B cell (primary cell): ENCODE data around the gene DIP2A. TPM values are rescaled to one million over a fixed set of nuclear protein-coding genes. Genes with fewer than 3 reads are reported as not detected.

Source experiments
- ATAC-seq: fragments of 200-7000 bp; cut with Tn5 transposase; one replicate; pipeline ENCODE4 v1.10.0; 2021; ENCODE audit warnings: low read depth, mild to moderate bottlenecking, moderate number of reproducible peaks, moderate library complexity
- CTCF ChIA-PET: fragments of 350-600 bp; sonication (Branson Sonifier 250); formaldehyde crosslinking; loops from one replicate; lab custom pipeline; 2021; ENCODE audit warnings: antibody characterized with exemption, inconsistent platforms; lab: Charles Lee
- POLR2A ChIA-PET: fragments of 350-600 bp; sonication (Branson Sonifier 250); formaldehyde crosslinking; loops from one replicate; lab custom pipeline; 2021; ENCODE audit warnings: antibody characterized with exemption; lab: Charles Lee
- DNase-seq: peaks from one replicate; pipeline ENCODE4 v3.0.0; 2013
- H2AFZ ChIP-seq: 2 replicates; pipeline ENCODE4 v1.6.1; 2012; ENCODE audit warnings: mild to moderate bottlenecking, low read depth, low read length; ENCODE audit not compliant: insufficient read depth, poor library complexity, severe bottlenecking
- H3K27ac ChIP-seq, 2 donors: 1 replicate in 1 of 2; 2 replicates in 1 of 2; pipeline ENCODE4 v1.5.1; 2012 to 2013; ENCODE audit warnings: low read length in 2 of 2, mild to moderate bottlenecking in 2 of 2, moderate library complexity in 1 of 2
- H3K27me3 ChIP-seq, 4 experiments: fragments of 200-600 bp in 1 of 4; sonication (generic) in 1 of 4; replicated peaks in 1 of 4; 1 replicate in 2 of 4; 2 replicates in 2 of 4; pipeline versions ENCODE4 v1.6.1 to v1.7.0; 2013 to 2016; ENCODE audit warnings: low read length in 3 of 4, mild to moderate bottlenecking in 2 of 4, mixed read lengths in 1 of 4, moderate library complexity in 1 of 4; ENCODE audit not compliant: insufficient read depth in 4 of 4, control insufficient read depth in 3 of 4; ENCODE audit errors: control extremely low read depth in 1 of 4
- H3K36me3 ChIP-seq, 2 experiments: replicated peaks in 1 of 2; 1 replicate in 1 of 2; 2 replicates in 1 of 2; pipeline versions ENCODE4 v1.6.1 to v1.7.1; 2013; ENCODE audit warnings: low read length in 1 of 2; ENCODE audit not compliant: insufficient read depth in 2 of 2, control insufficient read depth in 1 of 2; ENCODE audit errors: control extremely low read depth in 1 of 2, extremely low read depth in 1 of 2
- H3K4me1 ChIP-seq, 2 donors: fragments of 200-600 bp in 1 of 2; sonication (generic) in 1 of 2; 1 replicate in 1 of 2; 2 replicates in 1 of 2; pipeline versions ENCODE4 v1.5.1 to v1.6.1; 2013 to 2017; ENCODE audit warnings: low read length in 2 of 2; ENCODE audit not compliant: control insufficient read depth in 2 of 2, insufficient read depth in 2 of 2
- H3K4me2 ChIP-seq: replicated peaks from 2 replicates; pipeline ENCODE3; 2012; ENCODE audit warnings: mild to moderate bottlenecking, low read depth, low read length; ENCODE audit not compliant: poor library complexity, severe bottlenecking
- H3K4me3 ChIP-seq, 5 experiments: fragments of 200-600 bp in 1 of 5; sonication (generic) in 1 of 5; 1 replicate in 3 of 5; 2 replicates in 2 of 5; pipeline versions ENCODE4 v1.5.1 to v1.7.0; 2011 to 2016; ENCODE audit warnings: low read length in 4 of 5, mild to moderate bottlenecking in 4 of 5, low read depth in 2 of 5, control low read depth in 1 of 5, moderate library complexity in 1 of 5; ENCODE audit not compliant: insufficient read depth in 1 of 5; ENCODE audit errors: control extremely low read depth in 1 of 5, extremely low read depth in 1 of 5
- H3K79me2 ChIP-seq: fragments of 200-600 bp; sonication (generic); one replicate; pipeline ENCODE4 v1.6.0; 2016; ENCODE audit warnings: low read length; ENCODE audit not compliant: control insufficient read depth, insufficient read depth
- H3K9ac ChIP-seq: fragments of 200-600 bp; sonication (generic); 2 replicates; pipeline ENCODE4 v1.6.1; 2017; ENCODE audit warnings: mild to moderate bottlenecking, low read length, moderate library complexity
- H3K9me3 ChIP-seq, 3 donors: one replicate each; pipeline versions ENCODE4 v1.6.1 to v1.7.1; 2013; ENCODE audit warnings: low read length in 2 of 3; ENCODE audit not compliant: control insufficient read depth in 2 of 3, insufficient read depth in 1 of 3; ENCODE audit errors: control extremely low read depth in 1 of 3
- H4K20me1 ChIP-seq: 2 replicates; pipeline ENCODE4 v1.6.0; 2012; ENCODE audit warnings: mild to moderate bottlenecking, low read length; ENCODE audit not compliant: insufficient read depth, control insufficient read depth, poor library complexity, severe bottlenecking
- H3K27ac Mint-ChIP-seq: one replicate; pipeline ENCODE4 v1.8.0; 2021; ENCODE audit warnings: mixed read lengths
- H3K27me3 Mint-ChIP-seq: one replicate; pipeline ENCODE4 v1.8.0; 2021; ENCODE audit warnings: mixed read lengths
- H3K4me1 Mint-ChIP-seq: one replicate; pipeline ENCODE4 v1.8.0; 2021; ENCODE audit warnings: mixed read lengths
- H3K4me3 Mint-ChIP-seq: one replicate; pipeline ENCODE4 v1.8.0; 2021; ENCODE audit warnings: mixed read lengths
- H3K9me3 Mint-ChIP-seq: one replicate; pipeline ENCODE4 v1.8.0; 2022; ENCODE audit warnings: mixed read lengths; ENCODE audit not compliant: insufficient read depth
- CTCF ChIP-seq: fragments of 200-600 bp; IDR thresholded peaks from one replicate; pipeline ENCODE4 v1.8.0; 2022; ENCODE audit warnings: antibody characterized with exemption, mild to moderate bottlenecking
- EZH2 ChIP-seq: IDR thresholded peaks from 2 replicates; pipeline ENCODE4 v1.6.1; 2012; ENCODE audit warnings: borderline replicate concordance, low read depth, mild to moderate bottlenecking, moderate library complexity, low read length; ENCODE audit not compliant: insufficient read depth, poor library complexity, severe bottlenecking
- WGBS: methylation state at CpG from one replicate; pipeline ENCODE4 v1.1.5; 2013; ENCODE audit warnings: missing lambda C conversion rate; ENCODE audit not compliant: insufficient coverage; 5-methylcytosine and 5-hydroxymethylcytosine counted together
- intact Hi-C: fragments of 100-400 bp; cut with micrococcal nuclease; formaldehyde crosslinking; loops from one replicate; pipeline ENCODE4 v1.10.0; 2022
- polyA plus RNA-seq: library from polyadenylated mRNA; depleted of rRNA; stranded (reverse); fragments of >200 nt; gene quantifications from 2 replicates; pipeline ENCODE4 v1.2.3, GENCODE V29; 2012
- total RNA-seq, 2 donors: library from RNA; stranded (reverse); fragments of 120-200 nt in 1 of 2; gene quantifications; 1 replicate in 1 of 2; 2 replicates in 1 of 2; pipeline versions ENCODE4 v1.2.3 to v1.2.4, GENCODE V29; 2013 to 2022

The DIP2A gene
- total and polyA plus RNA-seq, 2 donors (not counting 1 experiment from before 2014, with no cell fraction given), result 40.4 to 59.0 TPM

DNA sequence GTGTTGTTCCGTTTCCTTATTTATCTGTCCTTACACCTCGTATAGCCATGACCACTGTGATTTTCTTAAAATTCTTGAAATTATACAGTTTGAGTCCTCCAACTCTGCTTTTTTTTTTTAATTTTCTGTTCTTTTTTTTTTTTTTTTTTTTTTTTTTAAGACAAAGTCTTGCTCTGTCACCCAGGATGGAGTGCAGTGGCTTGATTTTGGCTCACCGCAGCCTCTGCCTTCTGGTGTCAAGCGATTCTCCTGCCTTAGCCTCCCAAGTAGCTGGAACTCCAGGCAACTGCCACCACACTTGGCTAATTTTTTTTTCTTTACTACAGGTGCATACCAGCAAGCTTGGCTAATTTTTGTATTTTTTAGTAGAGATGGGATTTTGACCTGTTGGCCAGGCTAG lies 48.9 kb downstream of the DIP2A start:
- Histone ChIP-seq H3K4me1 (peaks cover 0 to 19% of the 10 kb centered on the region in 2 donors), H3K36me3 (peaks cover 5 to 37% of the 10 kb centered on the region in 2 experiments), H2AFZ (no peak overlapping the region), H3K27me3 (no peaks in the 10 kb centered on the region), H3K9me3 (no peaks in the 10 kb centered on the region), H3K4me3 (no peak overlapping the region), H3K79me2 (no peaks in the 10 kb centered on the region), H4K20me1 (no peaks in the 10 kb centered on the region), H3K9ac (no peak overlapping the region), H3K27ac (no peak overlapping the region), H3K4me2 (no peak overlapping the region)
- intact Hi-C loops, result no loop called here
- DNase-seq (no peak), ATAC-seq (no peak)
- Mint-ChIP-seq H3K9me3 (no peaks in the 10 kb centered on the region), H3K4me1 (peaks cover 23% of the 10 kb centered on the region), H3K4me3 (no peak overlapping the region), H3K27ac (no peak overlapping the region), H3K27me3 (no peaks in the 10 kb centered on the region)
- ChIA-PET POLR2A (no interaction called here), CTCF (no interaction called here)
- WGBS, result no CpG with 5 or more reads among the region's 4 CpGs
- no peak for TF ChIP-seq EZH2
- no peak for TF ChIP-seq CTCF

GRCh38 chr21:46509741-46510502 lies 51.2 kb downstream of the DIP2A start:
- ATAC-seq, result no peak
- H3K4me2 ChIP-seq, result no peak overlapping the region
- H3K27me3 Mint-ChIP-seq, result no peaks in the 10 kb centered on the region
- H3K27me3 ChIP-seq, result no peaks in the 10 kb centered on the region
- no peak overlapping the region for H3K4me3 ChIP-seq
- TF ChIP-seq CTCF, result no peak
- TF ChIP-seq EZH2, result no peak
- no peak overlapping the region for H3K9ac ChIP-seq
- peaks cover 7 to 32% of the 10 kb centered on the region in 2 experiments for H3K36me3 ChIP-seq
- H3K4me1 Mint-ChIP-seq, result peaks cover 7% of the 10 kb centered on the region
- H3K79me2 ChIP-seq, result no peaks in the 10 kb centered on the region
- ChIA-PET CTCF (interaction anchor here (0.5 kb wide), 1 partner anchor 13 kb away, joined by 3 read pairs; no protein-coding TSS in a partner anchor), POLR2A (no interaction called here)
- H3K4me3 Mint-ChIP-seq, result no peak overlapping the region
- peaks cover 1 to 2% of the 10 kb centered on the region in 2 donors for H3K4me1 ChIP-seq
- H3K27ac ChIP-seq, result no peak overlapping the region
- intact Hi-C loops, result no loop called here
- 90% methylated on average over 9 of the region's 11 CpGs for WGBS
- no peaks in the 10 kb centered on the region for H3K9me3 Mint-ChIP-seq
- H2AFZ ChIP-seq, result no peak overlapping the region
- no peaks in the 10 kb centered on the region for H4K20me1 ChIP-seq
- no peak for DNase-seq
- no peak overlapping the region for H3K27ac Mint-ChIP-seq
- no peaks in the 10 kb centered on the region for H3K9me3 ChIP-seq
